AG10803 (cell line): ENCODE measurements around the gene EVL.

Experiments used
- DNase-seq: peaks from one replicate; pipeline ENCODE4 v3.0.0; 2010; ENCODE audit warnings: low read depth
- H3K4me3 ChIP-seq: 2 replicates; pipeline ENCODE4 v1.5.1; 2011; ENCODE audit warnings: mild to moderate bottlenecking, low read length, control low read depth
- CTCF ChIP-seq: conservative IDR thresholded peaks from 2 replicates; pipeline ENCODE4 v1.5.1; 2011; ENCODE audit warnings: mild to moderate bottlenecking, low read length, control low read depth, inconsistent platforms

The EVL gene

DNA sequence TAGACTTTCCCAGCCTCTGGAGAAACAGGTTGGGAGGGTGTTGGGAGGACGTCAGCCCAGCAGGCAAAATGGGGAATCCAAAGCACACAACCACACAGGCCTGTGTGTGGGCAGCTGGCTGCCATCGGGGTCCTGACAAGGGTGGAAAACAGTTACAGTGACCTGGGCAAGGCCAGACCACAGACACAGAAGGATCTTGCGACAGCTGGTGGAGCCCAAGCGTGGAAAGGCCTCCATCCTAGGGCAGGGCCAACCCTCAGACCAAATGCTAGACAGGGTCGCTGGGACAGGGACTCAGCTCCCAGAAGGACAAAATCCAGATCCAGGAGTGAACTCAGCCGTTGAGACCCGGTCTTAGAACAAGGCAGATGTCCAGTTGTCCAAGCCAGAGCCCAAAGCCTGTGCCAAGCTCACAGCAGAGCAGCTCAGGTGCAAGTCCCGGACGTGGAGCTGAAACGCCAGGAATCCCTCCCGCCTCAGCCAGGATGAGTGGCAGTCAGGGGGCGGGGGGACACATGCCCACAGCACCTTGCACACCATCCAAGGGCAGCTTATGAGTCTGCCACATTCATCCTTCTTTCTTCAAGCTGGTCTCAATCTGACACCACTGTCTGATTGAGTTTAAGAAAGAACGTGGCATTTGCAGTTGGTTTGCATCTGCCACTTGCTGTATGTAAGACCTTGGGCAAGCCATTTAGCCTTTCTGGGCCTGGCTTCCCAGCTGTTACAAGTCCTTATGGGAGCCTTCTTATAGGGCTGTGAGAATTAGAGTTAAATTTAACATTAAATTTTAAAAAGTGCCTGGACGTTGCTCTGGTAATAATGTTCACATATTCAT lies 56.6 kb downstream of the EVL start:
- H3K4me3 ChIP-seq = no peak overlapping the region
- TF ChIP-seq CTCF = no peak
- DNase-seq = no peak

DNA sequence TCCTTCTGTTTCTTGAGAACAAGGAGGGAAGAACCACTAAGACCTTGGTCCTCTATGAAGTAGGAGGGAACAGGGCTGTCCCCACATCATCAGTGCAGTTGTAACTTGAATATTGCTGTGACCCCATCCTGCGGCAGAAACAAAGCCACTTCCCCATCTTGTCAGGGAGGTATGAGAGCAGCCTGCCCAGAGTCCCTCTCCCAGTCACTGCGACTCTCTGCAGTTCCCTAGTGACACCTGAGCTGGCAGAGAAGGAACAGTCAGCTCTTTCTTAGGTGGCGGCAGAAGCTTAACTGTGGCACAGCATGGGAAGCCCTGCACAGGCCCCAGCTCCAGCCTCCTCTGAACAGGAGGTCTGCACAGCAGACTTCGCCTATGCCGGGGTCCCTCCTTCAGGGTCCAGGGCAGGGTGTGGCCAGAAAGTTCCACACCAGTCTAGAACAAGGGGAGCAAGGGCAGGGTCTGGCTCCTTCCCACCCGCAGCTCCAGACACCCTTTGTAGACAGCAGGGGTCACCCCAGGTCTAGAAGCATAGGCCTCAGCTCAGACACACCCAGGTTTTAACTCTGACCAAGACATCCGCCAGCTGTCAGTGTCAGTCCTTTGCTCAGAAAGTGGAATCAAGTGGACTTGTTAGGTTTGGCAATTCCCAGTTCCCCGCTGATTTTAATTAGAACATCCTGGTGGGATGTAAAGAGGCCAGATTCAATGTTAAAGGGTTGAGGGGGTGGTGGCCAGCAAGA lies 57.4 kb downstream of the EVL start:
- TF ChIP-seq CTCF = no peak

DNA sequence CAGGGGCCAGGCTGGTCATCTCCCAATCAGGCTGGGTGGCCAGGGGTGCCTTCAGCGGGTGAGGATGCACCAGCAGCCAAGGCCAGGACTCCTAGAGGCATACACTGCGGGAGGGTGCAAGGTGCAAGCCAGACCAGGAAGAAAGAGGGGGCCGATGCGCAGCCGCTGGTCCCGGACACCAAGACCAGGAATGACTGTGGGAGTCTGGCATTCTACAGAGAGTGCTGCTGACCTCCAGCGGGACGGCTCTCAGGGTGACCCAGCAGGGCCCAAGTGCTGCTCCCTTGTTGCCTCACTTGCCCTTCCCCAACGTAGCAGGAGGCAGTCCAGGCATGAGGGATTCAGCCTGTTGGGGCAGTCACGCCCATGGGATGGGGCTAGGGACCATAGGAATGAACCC lies 58.4 kb downstream of the EVL start:
- DNase-seq = no peak
- no peak overlapping the region for H3K4me3 ChIP-seq
- no peak for TF ChIP-seq CTCF

More for the DNA sequence above, 57.4 kb downstream of the EVL start:
- no peak for DNase-seq
- no peak overlapping the region for H3K4me3 ChIP-seq

DNA sequence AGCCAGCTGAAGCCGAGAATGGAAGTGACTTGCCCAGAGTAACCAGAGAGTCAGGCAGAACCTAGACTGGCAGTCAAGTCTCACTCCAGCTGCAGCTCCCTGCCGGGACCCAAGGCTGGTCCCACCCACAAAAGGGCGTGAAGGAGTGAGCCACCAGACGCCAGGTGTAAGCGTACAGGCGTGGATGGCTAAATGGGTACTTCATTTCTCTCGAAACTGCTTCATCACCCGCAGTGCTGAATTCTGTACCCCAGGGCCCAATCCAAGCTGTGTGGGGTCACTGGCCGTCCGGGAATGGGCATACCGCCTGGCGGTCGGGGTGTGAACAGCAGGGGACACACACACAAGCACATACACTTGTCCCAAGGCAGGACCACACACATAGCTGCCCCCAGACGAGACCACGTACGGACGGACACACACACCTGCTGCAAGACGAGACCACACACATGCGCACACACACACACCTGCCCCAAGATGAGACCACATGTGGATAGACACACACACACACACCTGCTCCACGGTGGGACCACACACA lies 59.4 kb downstream of the EVL start:
- no peak overlapping the region for H3K4me3 ChIP-seq
- no peak for TF ChIP-seq CTCF
- DNase-seq = no peak

DNA sequence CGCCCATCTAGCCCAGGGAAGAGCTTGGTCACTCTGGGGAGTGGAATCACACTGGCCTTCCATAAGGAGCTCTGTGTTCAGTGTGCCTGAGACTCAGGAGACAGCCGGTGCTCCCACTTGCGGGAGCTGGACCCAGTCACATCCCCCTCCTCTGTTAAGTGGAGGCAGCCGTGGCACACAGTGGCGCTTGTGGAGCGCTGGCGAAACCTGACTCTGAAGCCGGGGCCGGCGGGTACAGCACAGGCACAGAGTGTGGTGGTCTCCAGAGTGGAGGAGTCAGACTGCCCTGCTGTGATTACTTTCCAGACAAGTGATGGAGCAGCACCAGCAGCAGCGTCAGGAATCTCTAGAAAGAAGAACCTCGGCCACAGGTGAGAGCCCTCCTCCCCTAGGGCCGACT lies 61.2 kb downstream of the EVL start:
- no peak overlapping the region for H3K4me3 ChIP-seq
- no peak for TF ChIP-seq CTCF
- DNase-seq = no peak

DNA sequence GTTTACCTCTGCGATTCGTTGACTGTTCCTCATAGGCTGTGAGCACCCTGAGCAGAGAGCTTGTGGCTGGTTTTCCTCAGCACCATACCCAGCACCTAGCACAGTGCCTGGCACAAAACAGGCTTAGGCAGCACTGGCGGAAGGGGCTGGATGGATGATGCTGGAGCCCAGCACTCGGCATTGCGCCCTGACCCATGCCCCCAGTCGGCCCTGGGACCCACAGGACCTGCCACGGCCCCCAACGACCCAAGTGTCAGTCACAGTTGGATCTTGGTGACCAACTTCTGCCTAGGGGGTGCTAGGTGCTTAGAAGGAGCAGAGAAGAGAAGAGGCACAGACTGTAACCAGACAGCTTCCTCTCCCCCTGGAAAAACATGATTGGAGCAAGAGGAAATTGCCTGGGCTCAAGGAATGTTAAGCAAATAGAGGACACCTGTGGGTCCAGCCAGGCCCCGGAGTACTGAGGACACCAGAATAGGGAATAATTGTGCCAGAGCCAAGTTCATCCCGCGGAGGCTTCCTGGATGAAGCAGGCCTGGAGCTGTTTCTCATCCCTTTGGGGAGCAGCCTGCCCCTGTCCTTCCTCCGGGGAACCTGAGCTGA lies 62.7 kb downstream of the EVL start:
- no peak for DNase-seq
- no peak for TF ChIP-seq CTCF
- no peak overlapping the region for H3K4me3 ChIP-seq
